Tibial nerve (tissue), 4 donors: Measurements from ENCODE around the gene FANK1.

Experiments
- CTCF ChIP-seq, 5 experiments: fragments of 200-600 bp in 3 of 5; fragments of 450-650 bp in 2 of 5; sonication (generic) in 3 of 5; IDR thresholded peaks; one replicate each; pipeline ENCODE4 v1.5.1; 2016 to 2019; ENCODE audit warnings: antibody characterized with exemption in 5 of 5, mild to moderate bottlenecking in 3 of 5, moderate library complexity in 2 of 5
- EP300 ChIP-seq, 2 donors: sonication (generic); formaldehyde crosslinking; IDR thresholded peaks; one replicate each; pipeline ENCODE4 v1.6.1; 2017; ENCODE audit warnings: antibody characterized with exemption in 2 of 2, mild to moderate bottlenecking in 1 of 2
- POLR2A ChIP-seq, 2 donors: fragments of 450-650 bp; IDR thresholded peaks; one replicate each; pipeline ENCODE4 v1.6.1; 2017; ENCODE audit warnings: antibody characterized with exemption in 2 of 2, mild to moderate bottlenecking in 2 of 2, moderate library complexity in 2 of 2

- TF ChIP-seq CTCF (IDR thresholded peaks at IDR 0.05) (no peak), POLR2A (IDR thresholded peaks at IDR 0.05) (no peak), EP300 (IDR thresholded peaks at IDR 0.05) (no peak)
Measured at GRCh38 chr10:126029999-126030398, 133.6 kb downstream of the FANK1 start.
